T-helper 17 cell (primary cell): Measurements from ENCODE around the gene ZHX3. TPM values are rescaled to one million over a fixed set of nuclear protein-coding genes. Genes with fewer than 3 reads are reported as not detected.

Experiments used
- ATAC-seq: fragments of 150-1000 bp; cut with Tn5 transposase; 2 replicates; pipeline ENCODE4 v1.10.0; 2021; ENCODE audit warnings: mild to moderate bottlenecking, moderate library complexity
- DNase-seq, 3 donors: peaks; one replicate each; pipeline versions ENCODE4 v3.0.0 to v3.0.0-alpha.2; 2020 to 2021
- H3K9me3 ChIP-seq: one replicate; pipeline ENCODE4 v1.7.0; 2013; ENCODE audit warnings: low read length, mild to moderate bottlenecking; ENCODE audit not compliant: control insufficient read depth, poor library complexity, severe bottlenecking
- H3K27ac Mint-ChIP-seq: one replicate; pipeline ENCODE4 v1.8.0; 2022; ENCODE audit warnings: mild to moderate bottlenecking, moderate library complexity, mixed read lengths
- H3K27me3 Mint-ChIP-seq: one replicate; pipeline ENCODE4 v1.8.0; 2022; ENCODE audit warnings: mixed read lengths
- H3K36me3 Mint-ChIP-seq: one replicate; pipeline ENCODE4 v1.8.0; 2022; ENCODE audit warnings: low read depth, mixed read lengths
- H3K4me1 Mint-ChIP-seq: one replicate; pipeline ENCODE4 v1.8.0; 2022; ENCODE audit warnings: mild to moderate bottlenecking, mixed read lengths
- H3K4me3 Mint-ChIP-seq: one replicate; pipeline ENCODE4 v1.8.0; 2022; ENCODE audit warnings: mild to moderate bottlenecking, moderate library complexity, mixed read lengths
- total RNA-seq, 4 donors: library from RNA in 2 of 4; stranded (reverse) in 2 of 4; gene quantifications; one replicate each; pipeline ENCODE4 v1.2.3 and lab custom pipeline; 2022 to 2026

ZHX3 gene
- total RNA-seq, 2 donors from 2014 or later, result 4.1 to 4.9 TPM

- no peaks in the 10 kb centered on the region for H3K9me3 ChIP-seq
- Mint-ChIP-seq H3K27me3 (peaks cover 5% of the 10 kb centered on the region), H3K36me3 (no peaks in the 10 kb centered on the region), H3K27ac (no peak overlapping the region), H3K4me1 (peaks cover 8% of the 10 kb centered on the region), H3K4me3 (no peak overlapping the region)
- ATAC-seq, result no peak
- DNase-seq, result no peak
Measured at GRCh38 chr20:41349266-41349665, 31.7 kb upstream of the ZHX3 start.

GRCh38 chr20:41348430-41349172, 31.1 kb upstream of the ZHX3 start:
- ATAC-seq, result no peak
- Mint-ChIP-seq H3K27ac (no peak overlapping the region), H3K36me3 (no peaks in the 10 kb centered on the region), H3K27me3 (peaks cover 5% of the 10 kb centered on the region), H3K4me3 (no peak overlapping the region), H3K4me1 (peaks cover 8% of the 10 kb centered on the region)
- DNase-seq, result no peak
- no peaks in the 10 kb centered on the region for H3K9me3 ChIP-seq

- no peaks in the 10 kb centered on the region for H3K9me3 ChIP-seq
- no peak overlapping the region for H3K4me3 Mint-ChIP-seq
- ATAC-seq, result no peak
- H3K36me3 Mint-ChIP-seq, result no peaks in the 10 kb centered on the region
- H3K4me1 Mint-ChIP-seq, result peaks cover 7% of the 10 kb centered on the region
- peaks cover 5% of the 10 kb centered on the region for H3K27me3 Mint-ChIP-seq
- no peak for DNase-seq
- H3K27ac Mint-ChIP-seq, result no peak overlapping the region
Measured at GRCh38 chr20:41347523-41348429, 30.2 kb upstream of the ZHX3 start.

- H3K27me3 Mint-ChIP-seq, result peaks cover 5% of the 10 kb centered on the region
- H3K9me3 ChIP-seq, result no peaks in the 10 kb centered on the region
- ATAC-seq (no peak), DNase-seq (no peak)
- peaks cover 8% of the 10 kb centered on the region for H3K4me1 Mint-ChIP-seq
- no peaks in the 10 kb centered on the region for H3K36me3 Mint-ChIP-seq
- no peak overlapping the region for H3K4me3 Mint-ChIP-seq
- no peak overlapping the region for H3K27ac Mint-ChIP-seq
Measured at GRCh38 chr20:41345729-41346067, 28.2 kb upstream of the ZHX3 start.

- Mint-ChIP-seq H3K4me1 (peaks cover 7% of the 10 kb centered on the region), H3K27ac (no peak overlapping the region), H3K27me3 (peaks cover 1% of the 10 kb centered on the region), H3K4me3 (no peak overlapping the region), H3K36me3 (no peaks in the 10 kb centered on the region)
- DNase-seq (no peak), ATAC-seq (no peak)
- no peaks in the 10 kb centered on the region for H3K9me3 ChIP-seq
Measured at GRCh38 chr20:41344938-41345728, 27.6 kb upstream of the ZHX3 start.

- no peaks in the 10 kb centered on the region for H3K9me3 ChIP-seq
- peaks cover 12% of the 10 kb centered on the region for H3K4me1 Mint-ChIP-seq
- DNase-seq (no peak), ATAC-seq (no peak)
- no peak overlapping the region for H3K27ac Mint-ChIP-seq
- H3K4me3 Mint-ChIP-seq, result no peak overlapping the region
- H3K27me3 Mint-ChIP-seq, result peaks cover 8% of the 10 kb centered on the region
- no peaks in the 10 kb centered on the region for H3K36me3 Mint-ChIP-seq
Measured at GRCh38 chr20:41344477-41344876, 26.9 kb upstream of the ZHX3 start.

GRCh38 chr20:41342474-41343464, 25.2 kb upstream of the ZHX3 start:
- Mint-ChIP-seq H3K27me3 (peaks cover 9% of the 10 kb centered on the region), H3K4me1 (peaks cover 12% of the 10 kb centered on the region), H3K36me3 (no peaks in the 10 kb centered on the region), H3K4me3 (no peak overlapping the region), H3K27ac (no peak overlapping the region)
- H3K9me3 ChIP-seq, result no peaks in the 10 kb centered on the region
- no peak for ATAC-seq
- DNase-seq, result no peak

GRCh38 chr20:41340327-41341055, 23.0 kb upstream of the ZHX3 start, which contains the start of gene LPIN3:
Gene LPIN3, plus strand, starts transcription at chr20:41340821. Its CDS starts 4,983 bp downstream, at chr20:41345804.
- H3K9me3 ChIP-seq, result no peaks in the 10 kb centered on the region
- peak within 1 kb of the TSS; percentile 92 for H3K4me3 Mint-ChIP-seq
- H3K27me3 Mint-ChIP-seq, result peaks cover 12% of the 10 kb centered on the region
- DNase-seq (peak in 2 of 3 donors; percentile 63), ATAC-seq (peak; percentile 75)
- H3K4me1 Mint-ChIP-seq, result peaks cover 10% of the 10 kb centered on the region
- no peaks in the 10 kb centered on the region for H3K36me3 Mint-ChIP-seq
- peak within 1 kb of the TSS; percentile 76 for H3K27ac Mint-ChIP-seq

GRCh38 chr20:41339957-41340326, 22.4 kb upstream of the ZHX3 start:
- Mint-ChIP-seq H3K27ac (peak overlapping the region; percentile 76), H3K4me1 (peaks cover 10% of the 10 kb centered on the region), H3K36me3 (no peaks in the 10 kb centered on the region), H3K27me3 (peaks cover 15% of the 10 kb centered on the region), H3K4me3 (peak overlapping the region; percentile 92)
- ATAC-seq (peak; percentile 98), DNase-seq (peak; percentile 77 to 84 (median 78))
- no peaks in the 10 kb centered on the region for H3K9me3 ChIP-seq

- Mint-ChIP-seq H3K27ac (no peak overlapping the region), H3K27me3 (peaks cover 22% of the 10 kb centered on the region), H3K4me1 (peaks cover 8% of the 10 kb centered on the region), H3K36me3 (no peaks in the 10 kb centered on the region), H3K4me3 (no peak overlapping the region)
- no peak for DNase-seq
- no peaks in the 10 kb centered on the region for H3K9me3 ChIP-seq
- no peak for ATAC-seq
Measured at GRCh38 chr20:41336711-41337492, 19.4 kb upstream of the ZHX3 start.

GRCh38 chr20:41335591-41335990, 18.1 kb upstream of the ZHX3 start:
- ATAC-seq, result no peak
- Mint-ChIP-seq H3K4me1 (peaks cover 8% of the 10 kb centered on the region), H3K4me3 (no peak overlapping the region), H3K27ac (no peak overlapping the region), H3K27me3 (peaks cover 22% of the 10 kb centered on the region), H3K36me3 (no peaks in the 10 kb centered on the region)
- DNase-seq, result no peak
- no peaks in the 10 kb centered on the region for H3K9me3 ChIP-seq
